Activated CD4-positive, alpha-beta T cell treated with anti-CD3 and anti-CD28 coated beads for 36 hours (primary cell): Measurements from ENCODE around the gene FRY. TPM values are rescaled to one million over a fixed set of nuclear protein-coding genes. Genes with fewer than 3 reads are reported as not detected.

Source experiments
- ATAC-seq: fragments of 200-7000 bp; cut with Tn5 transposase; one replicate; pipeline ENCODE4 v1.10.0; 2021; ENCODE audit warnings: mild to moderate bottlenecking, moderate library complexity
- CTCF ChIA-PET: fragments of 350-600 bp; sonication (Branson Sonifier 250); formaldehyde crosslinking; loops from one replicate; lab custom pipeline; 2021; ENCODE audit warnings: antibody characterized with exemption; lab: Charles Lee
- POLR2A ChIA-PET: fragments of 350-600 bp; sonication (Branson Sonifier 250); formaldehyde crosslinking; loops from one replicate; lab custom pipeline; 2021; ENCODE audit warnings: antibody characterized with exemption, inconsistent platforms; lab: Charles Lee
- DNase-seq: peaks from one replicate; pipeline ENCODE4 v3.0.0-alpha.2; 2020
- H3K27ac Mint-ChIP-seq: one replicate; pipeline ENCODE4 v1.8.0; 2021; ENCODE audit warnings: mixed read lengths
- H3K27me3 Mint-ChIP-seq: one replicate; pipeline ENCODE4 v1.8.0; 2021; ENCODE audit warnings: mixed read lengths
- H3K36me3 Mint-ChIP-seq: one replicate; pipeline ENCODE4 v1.8.0; 2021; ENCODE audit warnings: low read depth, mixed read lengths
- H3K4me1 Mint-ChIP-seq: one replicate; pipeline ENCODE4 v1.8.0; 2021; ENCODE audit warnings: mixed read lengths
- H3K4me3 Mint-ChIP-seq: one replicate; pipeline ENCODE4 v1.8.0; 2021; ENCODE audit warnings: mild to moderate bottlenecking, moderate library complexity, mixed read lengths
- H3K9me3 Mint-ChIP-seq: one replicate; pipeline ENCODE4 v1.8.0; 2021; ENCODE audit warnings: low read depth, mixed read lengths
- intact Hi-C, 2 experiments: fragments of 100-400 bp; cut with DNase I in 1 of 2; cut with micrococcal nuclease in 1 of 2; formaldehyde crosslinking; loops; one replicate each; pipeline versions ENCODE4 v1.14.2 to v1.15.1; 2022 to 2024; cut with DNase I, micrococcal nuclease
- total RNA-seq, 2 experiments: library from RNA; stranded (reverse); gene quantifications; one replicate each; pipeline ENCODE4 v1.2.3, GENCODE V29; 2021

Gene FRY
- total RNA-seq, 2 experiments from 2014 or later: 1.9 to 3.5 TPM

- CTCF ChIA-PET: interaction anchor here (0.6 to 2.7 kb wide), 3 partner anchors 15 to 379 kb away, joined by 3 to 7 read pairs (median 4); no protein-coding TSS in a partner anchor
- Mint-ChIP-seq H3K27ac (no peak overlapping the region), H3K9me3 (no peaks in the 10 kb centered on the region), H3K4me1 (peaks cover 2% of the 10 kb centered on the region), H3K36me3 (peaks cover 62% of the 10 kb centered on the region), H3K4me3 (no peak overlapping the region), H3K27me3 (no peaks in the 10 kb centered on the region)
- DNase-seq: no peak
- intact Hi-C loops: no loop called here
- POLR2A ChIA-PET: no interaction called here
- ATAC-seq: no peak
These were observed 289.0 kb downstream of the FRY start for GRCh38 chr13:32320528-32320927.

DNA sequence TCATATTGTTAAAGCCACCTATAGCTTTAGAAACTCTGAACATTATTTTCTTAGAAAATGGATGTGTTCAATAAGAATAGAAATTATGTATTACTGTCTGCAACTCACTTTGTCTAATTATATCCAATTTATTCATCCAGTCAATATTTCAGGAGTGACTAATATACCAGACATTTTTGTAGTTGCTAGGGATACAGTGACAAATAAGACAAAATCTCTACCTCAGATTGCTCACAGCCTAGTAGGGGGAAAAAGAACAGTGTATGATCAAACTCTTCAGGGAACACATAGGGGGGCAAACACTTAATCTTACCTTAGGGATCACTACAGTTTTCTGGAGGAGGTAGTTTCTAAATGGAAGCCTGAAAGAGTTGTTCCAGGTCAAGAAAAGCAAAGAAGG is 292.3 kb downstream of the FRY start:
- no peak overlapping the region for H3K27ac Mint-ChIP-seq
- no peaks in the 10 kb centered on the region for H3K27me3 Mint-ChIP-seq
- ATAC-seq: no peak

DNA sequence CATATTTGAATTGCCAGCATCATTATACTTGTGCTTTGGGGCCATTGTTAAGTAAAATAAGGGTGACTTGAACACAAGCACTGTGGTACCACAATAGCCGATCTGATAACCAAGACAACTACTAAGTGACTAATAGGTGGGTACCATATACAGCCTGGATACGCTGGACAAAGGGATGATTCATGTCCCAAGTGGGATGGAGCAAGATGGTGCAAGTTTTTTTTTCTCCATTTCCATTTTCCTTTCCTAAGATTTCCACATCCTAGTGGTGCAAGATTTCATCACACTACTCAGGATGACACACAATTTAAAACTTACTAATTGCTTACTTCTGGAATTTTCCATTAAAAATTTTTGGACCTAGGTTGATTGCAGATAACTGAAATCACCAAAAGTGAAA is 298.9 kb downstream of the FRY start:
- Mint-ChIP-seq H3K36me3 (peaks cover 52% of the 10 kb centered on the region), H3K9me3 (peaks cover 2% of the 10 kb centered on the region), H3K4me1 (no peaks in the 10 kb centered on the region), H3K27ac (no peak overlapping the region), H3K4me3 (no peak overlapping the region), H3K27me3 (no peaks in the 10 kb centered on the region)
- DNase-seq: no peak
- ATAC-seq: no peak
- POLR2A ChIA-PET: interaction anchor here (0.7 kb wide), 1 partner anchor 110 kb away, joined by 3 read pairs; no protein-coding TSS in a partner anchor
- CTCF ChIA-PET: no interaction called here
- intact Hi-C loops: no loop called here

More for the DNA sequence above, 292.3 kb downstream of the FRY start:
- POLR2A ChIA-PET: no interaction called here
- Mint-ChIP-seq H3K36me3 (peaks cover 53% of the 10 kb centered on the region), H3K9me3 (no peaks in the 10 kb centered on the region), H3K4me3 (no peak overlapping the region), H3K4me1 (no peaks in the 10 kb centered on the region)
- intact Hi-C loops: no loop called here
- CTCF ChIA-PET: interaction anchor here (0.7 kb wide), 1 partner anchor 9 kb away, joined by 3 read pairs; the partner anchor contains the start of genes BRCA2 and ZAR1L
- DNase-seq: no peak

DNA sequence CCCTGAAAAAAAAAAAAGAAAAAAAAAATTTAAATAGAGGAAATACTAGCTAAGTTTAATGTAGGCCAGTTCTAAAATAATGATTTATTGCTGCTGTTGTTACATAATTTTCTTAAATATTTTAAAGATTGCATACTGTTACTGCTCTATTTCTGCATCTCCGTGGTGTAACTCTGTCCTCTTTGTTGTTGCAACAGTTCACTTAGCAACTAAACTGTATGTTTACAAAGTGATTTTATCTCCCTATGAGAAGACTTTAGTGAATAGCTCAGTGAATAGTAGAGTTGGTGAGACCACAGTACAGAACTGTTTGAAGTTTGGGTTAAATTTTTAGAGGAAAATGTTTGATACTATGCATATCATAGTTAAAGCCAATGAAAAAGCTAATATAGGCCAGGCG is 303.1 kb downstream of the FRY start:
- no peak for ATAC-seq
- no peaks in the 10 kb centered on the region for H3K27me3 Mint-ChIP-seq
- no peak for DNase-seq
- intact Hi-C loops: no loop called here
- no peak overlapping the region for H3K4me3 Mint-ChIP-seq
- H3K36me3 Mint-ChIP-seq: peaks cover 71% of the 10 kb centered on the region
- CTCF ChIA-PET: interaction anchor here (0.6 to 2.0 kb wide), 5 partner anchors 11 to 83 kb away, joined by 3 to 7 read pairs (median 3); no protein-coding TSS in a partner anchor
- POLR2A ChIA-PET: no interaction called here
- peaks cover 7% of the 10 kb centered on the region for H3K9me3 Mint-ChIP-seq
- no peak overlapping the region for H3K27ac Mint-ChIP-seq
- H3K4me1 Mint-ChIP-seq: no peaks in the 10 kb centered on the region

GRCh38 chr13:32340914-32341313 is 309.3 kb downstream of the FRY start:
- no peak overlapping the region for H3K4me3 Mint-ChIP-seq
- peaks cover 32% of the 10 kb centered on the region for H3K36me3 Mint-ChIP-seq
- no peaks in the 10 kb centered on the region for H3K27me3 Mint-ChIP-seq
- H3K27ac Mint-ChIP-seq: no peak overlapping the region
- CTCF ChIA-PET: no interaction called here
- H3K4me1 Mint-ChIP-seq: no peaks in the 10 kb centered on the region
- peaks cover 8% of the 10 kb centered on the region for H3K9me3 Mint-ChIP-seq
- ATAC-seq (no peak), DNase-seq (no peak)
- intact Hi-C loops: no loop called here
- POLR2A ChIA-PET: no interaction called here

DNA sequence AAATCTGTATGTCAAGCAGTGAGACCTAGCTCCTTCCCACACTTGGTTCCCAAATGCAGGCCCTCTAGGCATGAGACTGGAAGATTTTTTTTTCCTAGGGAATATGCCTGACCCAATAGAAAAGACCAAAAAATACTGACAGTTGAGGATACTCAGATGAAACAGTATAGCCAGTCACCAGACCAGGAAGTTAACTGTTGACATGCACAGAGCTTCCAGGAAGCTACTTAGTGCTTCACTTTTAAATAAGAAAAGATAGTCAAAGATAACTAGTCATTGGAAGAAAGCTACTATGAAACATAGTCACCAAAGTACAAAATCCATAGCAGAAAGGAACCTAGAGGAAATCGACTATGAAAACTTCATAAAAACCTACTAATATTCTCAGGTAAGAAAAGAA is 316.1 kb downstream of the FRY start:
- DNase-seq: no peak
- Mint-ChIP-seq H3K9me3 (no peaks in the 10 kb centered on the region), H3K36me3 (peaks cover 36% of the 10 kb centered on the region), H3K4me3 (no peak overlapping the region), H3K4me1 (no peaks in the 10 kb centered on the region), H3K27ac (no peak overlapping the region), H3K27me3 (no peaks in the 10 kb centered on the region)
- ChIA-PET POLR2A (no interaction called here), CTCF (interaction anchor here (0.6 to 0.7 kb wide), 2 partner anchors 12 to 16 kb away, joined by 3 read pairs; no protein-coding TSS in a partner anchor)
- ATAC-seq: no peak
- intact Hi-C loops: no loop called here
